ENCODE data around the gene HYKK.
"Not testable (repeated sequence)": the region's sequence is repeated elsewhere in the genome, so short reads cannot be mapped to it uniquely, and the experiment has no call there.

Gene HYKK

DNA sequence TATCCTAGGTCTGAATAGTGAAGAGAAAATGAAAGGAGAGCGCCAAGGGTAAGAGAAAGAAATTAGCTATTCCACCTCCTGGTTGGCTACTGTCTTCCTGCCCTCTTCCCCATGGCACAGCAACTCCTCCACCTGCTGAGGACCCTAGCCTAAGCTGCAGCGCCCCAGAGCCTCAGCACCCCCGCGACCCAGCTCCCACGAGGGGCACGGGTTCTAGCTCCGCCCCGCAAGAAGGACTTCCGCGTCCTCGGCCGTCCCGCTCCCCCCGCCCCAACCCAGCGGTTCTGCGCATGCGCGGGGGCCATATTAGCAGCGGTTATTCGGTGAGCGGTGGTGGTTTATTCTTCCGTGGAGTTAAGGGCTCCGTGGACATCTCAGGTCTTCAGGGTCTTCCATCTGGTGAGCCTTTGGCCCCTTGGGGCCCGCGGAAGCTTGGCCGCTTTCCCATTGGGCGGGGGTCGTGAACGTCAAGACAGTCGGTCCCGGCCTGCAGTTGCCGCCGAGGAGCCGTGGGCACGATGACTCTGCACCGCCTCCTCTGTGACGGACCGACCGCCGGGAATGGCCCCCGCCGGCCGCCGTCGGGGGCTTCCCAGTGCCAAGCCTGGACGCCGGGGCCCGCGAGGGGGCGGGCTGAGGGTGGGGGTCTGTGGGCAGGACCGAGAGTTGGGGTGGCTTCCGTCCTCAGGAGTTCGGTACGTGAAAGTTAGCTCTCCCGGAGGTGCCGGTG is 32.9 kb downstream of the HYKK start, which contains the start of gene PSMA4:
PSMA4 (plus strand) TSS at position 304 of the 730 bp plus-strand sequence. CDS start 1,484 bp downstream, outside the sequence.
- peak; percentile 96 for DNase-seq (ENCODE audit: low spot score)

DNA sequence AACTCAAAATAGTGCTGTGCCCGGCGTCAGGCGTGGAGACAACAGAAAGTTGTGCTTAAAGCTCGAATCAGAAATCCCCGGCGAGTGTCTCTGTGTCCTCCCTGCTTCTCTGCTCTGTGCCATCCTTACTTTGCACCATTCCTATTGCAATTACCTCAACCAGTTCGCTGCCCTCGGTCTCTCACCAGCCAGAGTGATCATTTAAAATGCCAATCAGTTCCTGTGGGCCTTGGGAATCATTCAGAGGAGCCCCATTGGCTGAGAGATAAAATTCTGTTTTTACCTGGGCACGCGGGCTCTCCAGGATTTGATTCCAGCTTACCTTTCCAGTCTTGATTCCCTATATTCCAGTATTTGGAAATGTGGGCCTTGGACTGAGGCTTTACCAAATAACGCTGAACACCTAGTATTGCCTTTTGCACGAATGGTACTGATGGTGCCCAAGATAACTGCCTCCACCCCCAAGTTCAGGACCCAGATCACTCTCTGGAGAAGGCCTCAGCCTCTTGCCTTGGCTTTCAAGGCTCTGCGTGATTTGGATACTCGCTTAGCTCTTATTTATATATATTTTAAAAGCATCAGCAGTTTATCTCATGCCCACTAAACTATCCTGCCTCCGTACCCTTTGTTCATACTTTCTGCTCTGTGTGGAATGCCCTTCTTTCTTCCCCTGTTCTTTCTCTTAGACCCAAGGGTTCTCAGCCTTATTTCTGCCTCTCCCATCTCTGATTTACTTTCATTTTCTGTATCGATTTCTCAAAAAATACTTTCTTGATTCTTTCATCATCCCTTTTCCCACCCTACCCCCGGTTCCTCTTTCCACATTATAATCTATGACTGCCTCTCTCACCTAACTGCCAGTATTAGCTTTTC is 33.7 kb downstream of the HYKK start:
- DNase-seq (ENCODE audit: low spot score): peak; percentile 13

DNA sequence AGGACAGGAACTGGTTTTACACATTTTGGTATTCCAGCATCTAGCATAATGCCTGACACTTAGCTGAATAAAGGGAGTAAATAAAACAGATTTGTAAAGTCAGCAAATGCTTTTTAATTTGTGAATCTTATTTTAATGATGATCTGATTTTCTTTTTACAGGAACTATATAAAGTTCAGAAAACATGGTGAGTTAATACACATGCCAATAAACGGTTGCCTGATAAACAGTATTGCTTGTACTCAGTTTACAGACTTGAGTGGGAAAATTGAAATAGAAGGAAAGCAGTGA is 34.3 kb downstream of the HYKK start:
- no peak for DNase-seq (ENCODE audit: low spot score)

DNA sequence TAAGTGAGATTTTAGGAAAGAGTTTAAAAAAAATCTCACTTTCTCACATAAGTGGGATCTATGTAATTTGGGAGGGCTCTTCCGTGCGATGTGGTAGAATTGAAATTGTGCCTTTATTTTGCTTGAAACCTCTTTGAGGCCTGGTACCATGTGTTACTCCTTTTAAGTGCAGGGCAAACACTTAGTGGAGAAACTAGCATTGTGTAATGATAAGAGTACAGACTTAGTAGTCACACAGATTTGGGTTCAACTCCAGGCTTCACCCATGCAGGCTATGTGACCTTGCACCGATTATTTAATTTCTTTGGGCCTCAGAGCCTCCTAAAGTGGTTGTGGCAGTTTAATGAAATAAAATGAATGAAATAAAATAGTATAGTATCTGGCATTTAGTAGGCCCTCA is 35.3 kb downstream of the HYKK start:
- DNase-seq (ENCODE audit: low spot score): no peak

DNA sequence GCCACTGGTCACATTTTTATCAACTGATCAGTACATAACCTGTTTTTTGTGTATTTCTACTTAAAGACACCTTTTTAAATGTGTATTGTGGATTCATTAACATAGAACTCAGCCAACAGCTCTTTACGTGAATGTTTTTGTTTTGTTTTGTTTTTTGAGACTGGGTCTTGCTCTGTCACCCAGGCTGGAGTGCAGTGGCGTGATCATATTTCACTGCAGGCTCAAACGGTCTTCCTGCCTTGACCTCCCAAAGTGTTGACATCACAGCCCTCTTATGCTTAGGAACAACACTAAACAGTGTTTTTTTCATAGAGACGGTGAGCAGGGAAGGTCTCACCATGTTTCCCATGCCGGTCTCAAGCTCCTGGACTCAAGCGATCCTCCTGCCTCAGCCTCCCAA is 42.8 kb downstream of the HYKK start:
- DNase-seq (ENCODE audit: low spot score): no peak

DNA sequence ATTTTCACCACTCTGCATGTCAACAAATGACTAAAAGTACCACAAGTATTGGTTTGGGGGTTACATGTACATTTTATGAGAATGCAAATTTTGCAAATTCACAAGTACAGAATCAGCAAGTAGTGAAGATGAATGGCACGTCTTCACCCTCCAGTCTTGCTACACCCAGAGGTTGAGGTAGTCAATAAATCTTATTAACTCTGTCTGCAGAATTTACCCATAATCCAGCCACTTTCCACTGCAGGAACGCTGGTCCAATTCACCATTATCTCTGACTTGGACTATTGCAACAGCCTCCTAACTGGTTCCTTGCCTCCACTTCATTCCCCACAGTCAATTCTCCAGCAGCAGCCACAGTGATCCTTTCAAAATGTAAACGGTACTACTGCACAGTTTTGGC is 43.4 kb downstream of the HYKK start:
- DNase-seq (ENCODE audit: low spot score): no peak

DNA sequence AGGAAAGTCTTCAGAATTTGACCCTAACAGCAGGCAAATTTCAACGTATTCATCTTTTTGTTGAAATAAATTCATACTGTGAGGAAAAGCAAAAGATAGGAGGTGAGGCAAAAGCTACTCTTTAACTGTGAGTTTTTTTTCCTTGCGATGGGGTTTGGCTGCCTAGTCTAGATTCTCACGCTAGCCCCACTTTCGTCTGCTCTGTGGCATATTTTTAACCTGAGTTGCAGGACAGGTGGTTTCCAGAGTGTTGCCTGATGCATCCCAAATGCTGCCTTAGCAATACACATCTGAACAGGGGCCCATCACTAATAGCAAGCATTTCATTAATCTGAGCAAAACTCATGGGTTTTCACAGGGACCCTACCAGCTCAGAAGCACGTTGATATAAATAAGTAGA is 44.5 kb downstream of the HYKK start:
- no peak for DNase-seq (ENCODE audit: low spot score)

DNA sequence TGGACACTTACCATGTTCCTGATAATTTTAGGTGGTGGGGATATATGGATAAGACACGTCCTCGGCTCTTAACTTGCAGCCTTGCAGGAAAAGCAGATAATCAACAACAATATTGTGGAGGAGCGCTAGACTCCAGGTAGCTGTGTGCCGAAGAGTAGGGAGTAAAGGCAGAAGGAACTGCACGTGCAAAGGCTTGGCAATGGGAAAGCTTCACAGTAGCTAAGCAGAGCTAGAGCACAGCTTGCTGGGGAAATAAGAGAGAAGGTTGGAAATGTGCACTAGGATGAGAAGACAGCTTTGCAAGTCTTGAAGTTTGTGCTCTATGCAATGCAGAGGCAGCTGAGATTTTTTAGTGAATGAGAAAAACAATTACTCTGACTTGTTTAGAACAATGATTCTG is 45.2 kb downstream of the HYKK start:
- DNase-seq (ENCODE audit: low spot score): no peak

DNA sequence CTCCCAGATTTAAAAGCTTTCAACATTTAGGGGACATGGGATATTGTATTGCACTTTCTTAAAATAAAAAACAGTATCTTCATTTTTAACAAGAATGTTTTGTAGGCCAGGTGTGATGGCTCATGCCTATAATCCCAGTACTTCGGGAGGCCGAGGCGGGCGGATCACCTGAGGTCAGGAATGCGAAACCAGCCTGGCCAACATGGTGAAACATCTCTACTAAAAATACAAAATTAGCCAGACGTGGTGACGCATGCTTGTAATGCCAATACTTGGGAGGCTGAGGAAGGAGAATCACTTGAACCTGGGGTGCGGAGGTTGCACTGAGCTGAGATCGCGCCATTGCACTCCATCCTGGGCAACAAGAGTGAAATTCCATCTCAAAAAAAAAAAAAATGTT is 52.8 kb downstream of the HYKK start:
- not testable (repeated sequence) for DNase-seq (ENCODE audit: low spot score)

DNA sequence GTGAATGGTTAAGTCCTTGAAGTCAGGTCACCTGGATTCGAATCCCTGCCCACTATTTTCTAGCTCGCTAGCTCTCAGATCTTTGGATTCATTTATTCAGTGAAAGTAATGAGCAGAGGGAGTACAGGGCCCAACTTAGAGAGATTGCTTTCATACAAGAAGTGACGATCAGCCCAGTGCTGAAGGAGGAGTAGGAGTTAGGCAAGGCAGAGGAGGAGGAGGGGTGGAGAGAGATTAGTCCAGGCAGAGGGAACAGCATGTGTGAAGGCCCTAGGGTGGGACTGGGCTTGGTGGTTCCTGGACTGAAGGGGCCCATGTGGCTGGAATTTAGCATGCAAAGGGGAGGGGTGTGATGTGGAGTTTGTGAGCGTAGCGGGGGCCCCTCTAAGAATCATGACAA is 54.1 kb downstream of the HYKK start:
- DNase-seq (ENCODE audit: low spot score): no peak

DNA sequence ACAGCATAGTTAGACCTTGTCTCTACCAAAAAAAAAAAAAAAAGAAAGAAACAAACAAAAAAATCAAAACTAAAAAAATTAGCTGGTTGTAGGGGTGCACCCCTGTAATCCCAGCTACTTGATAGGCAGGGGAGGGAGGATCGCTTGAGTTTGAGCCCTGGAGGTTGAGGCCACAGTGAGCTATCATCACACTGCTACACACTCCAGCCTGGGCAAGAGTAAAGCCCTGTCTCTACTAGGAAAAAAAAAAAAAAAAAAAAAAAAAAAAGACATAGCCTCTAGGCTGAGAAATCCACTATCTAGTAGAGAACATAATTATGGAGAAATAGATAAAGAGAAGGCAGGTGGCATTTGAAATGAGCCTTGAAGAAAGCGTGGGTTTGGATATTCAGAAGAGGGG is 55.7 kb downstream of the HYKK start:
- DNase-seq (ENCODE audit: low spot score): no peak

DNA sequence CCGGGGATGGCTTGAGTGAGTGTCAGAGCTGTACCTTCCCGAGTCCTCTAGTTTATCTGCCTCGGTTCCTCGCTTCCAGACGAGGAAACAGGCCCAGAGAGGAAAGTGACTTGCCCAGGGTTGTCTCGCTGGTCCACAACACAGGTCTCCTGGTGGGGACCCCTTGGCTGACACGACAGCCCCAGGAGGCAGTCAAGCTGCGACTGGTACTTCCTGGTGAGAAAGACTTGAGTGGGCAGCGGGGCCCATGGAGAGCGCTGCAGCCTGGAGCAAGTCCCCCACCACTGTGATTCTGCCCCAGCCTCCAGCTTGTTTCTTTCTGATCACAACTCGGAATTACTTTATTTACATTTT is 57.3 kb downstream of the HYKK start:
- DNase-seq (ENCODE audit: low spot score): no peak

DNA sequence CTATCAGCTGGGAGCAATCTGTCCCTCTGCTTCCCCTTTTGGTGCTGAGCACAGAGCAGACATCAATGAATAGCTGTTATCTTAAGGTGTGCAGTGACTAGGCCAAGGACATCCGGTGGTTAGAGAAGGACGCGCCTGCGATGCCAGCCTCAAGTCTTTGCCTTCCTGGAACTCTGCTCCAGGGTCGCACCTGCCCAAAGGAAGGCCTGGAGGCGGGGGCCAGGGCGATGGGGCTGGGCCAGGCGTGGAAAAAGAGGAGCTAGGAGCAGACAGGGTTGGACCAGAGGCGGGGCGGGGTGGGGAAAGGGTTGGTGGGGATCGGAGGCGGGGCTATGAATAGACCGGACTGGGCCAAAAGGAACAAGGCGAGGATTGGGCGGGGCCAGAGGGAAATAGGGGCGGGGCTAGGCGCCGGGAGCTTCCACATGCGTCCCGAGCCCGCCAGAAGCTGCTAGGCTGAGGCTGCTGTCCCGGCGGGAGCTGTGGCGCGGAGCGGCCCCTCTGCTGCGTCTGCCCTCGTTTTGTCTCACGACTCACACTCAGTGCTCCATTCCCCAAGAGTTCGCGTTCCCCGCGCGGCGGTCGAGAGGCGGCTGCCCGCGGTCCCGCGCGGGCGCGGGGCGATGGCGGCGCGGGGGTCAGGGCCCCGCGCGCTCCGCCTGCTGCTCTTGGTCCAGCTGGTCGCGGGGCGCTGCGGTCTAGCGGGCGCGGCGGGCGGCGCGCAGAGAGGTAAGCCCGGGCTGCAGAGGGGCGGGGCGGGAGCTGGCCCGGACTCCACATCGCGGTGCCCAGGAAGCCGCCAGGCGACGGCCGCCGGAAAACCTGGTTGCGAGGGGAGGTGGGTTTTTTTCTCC is 57.9 kb downstream of the HYKK start, which contains the start of gene CHRNA5:
CHRNA5 (plus strand) TSS at position 424 of the 854 bp plus-strand sequence; CDS start at position 624, 200 bp downstream.
- peak; percentile 82 for DNase-seq (ENCODE audit: low spot score)

DNA sequence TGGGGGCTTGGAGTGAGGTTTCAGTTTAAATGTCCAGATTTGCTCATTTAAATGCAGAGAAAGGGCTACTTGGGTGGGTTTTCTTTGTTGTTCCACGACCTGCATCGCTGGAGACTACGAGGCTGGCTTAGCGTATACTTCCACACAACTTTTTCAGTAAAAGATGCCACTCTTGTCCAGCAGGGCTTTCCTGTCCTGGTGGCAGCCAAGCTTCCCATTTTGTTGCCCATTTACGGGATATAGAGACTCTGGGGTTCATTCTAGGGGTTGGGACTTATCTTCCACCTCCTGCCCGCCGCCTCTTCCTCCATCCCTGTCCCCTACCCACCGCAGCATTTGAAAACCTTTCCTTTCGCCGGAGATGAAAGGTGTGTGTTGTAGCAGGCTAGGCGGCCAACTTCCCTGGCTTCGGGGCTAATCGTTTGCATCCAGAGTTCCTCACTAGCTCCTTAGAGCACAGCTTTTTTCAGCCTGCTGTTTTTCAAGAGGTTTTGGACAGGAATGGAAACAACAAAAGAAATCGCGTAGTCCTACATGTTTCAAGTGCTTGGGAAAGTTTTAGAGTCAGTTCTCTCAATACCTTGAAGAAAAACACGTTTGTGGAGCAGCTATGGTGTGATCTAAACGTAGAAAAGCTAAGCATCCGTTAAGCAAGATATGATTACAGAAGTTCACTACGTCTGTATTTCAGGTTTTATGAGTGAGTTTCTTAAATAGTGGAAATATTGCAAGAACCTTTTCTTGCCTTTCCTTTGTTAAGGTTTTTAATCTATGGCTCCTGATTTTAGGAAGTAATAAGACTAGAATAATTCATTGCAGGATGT is 58.8 kb downstream of the HYKK start:
- DNase-seq (ENCODE audit: low spot score): no peak

DNA sequence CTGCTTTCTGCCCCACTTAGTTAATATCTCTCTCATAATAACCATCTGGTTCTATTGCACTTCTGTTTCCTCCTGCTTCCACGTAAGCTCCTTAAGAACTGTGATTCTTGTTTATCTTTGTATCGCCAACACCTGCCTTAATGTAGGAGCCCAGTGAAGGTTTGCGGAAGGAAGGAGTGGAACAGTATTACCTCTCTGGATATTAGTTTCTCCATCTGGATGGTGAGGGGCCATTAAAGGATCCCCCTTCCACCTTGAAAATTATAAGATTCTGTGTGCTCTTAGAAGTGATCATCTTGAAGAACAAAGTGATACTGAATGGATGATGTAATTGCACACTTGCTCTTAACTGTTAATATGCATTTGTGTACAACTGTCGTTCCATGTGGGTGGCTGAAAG is 60.2 kb downstream of the HYKK start:
- no peak for DNase-seq (ENCODE audit: low spot score)

DNA sequence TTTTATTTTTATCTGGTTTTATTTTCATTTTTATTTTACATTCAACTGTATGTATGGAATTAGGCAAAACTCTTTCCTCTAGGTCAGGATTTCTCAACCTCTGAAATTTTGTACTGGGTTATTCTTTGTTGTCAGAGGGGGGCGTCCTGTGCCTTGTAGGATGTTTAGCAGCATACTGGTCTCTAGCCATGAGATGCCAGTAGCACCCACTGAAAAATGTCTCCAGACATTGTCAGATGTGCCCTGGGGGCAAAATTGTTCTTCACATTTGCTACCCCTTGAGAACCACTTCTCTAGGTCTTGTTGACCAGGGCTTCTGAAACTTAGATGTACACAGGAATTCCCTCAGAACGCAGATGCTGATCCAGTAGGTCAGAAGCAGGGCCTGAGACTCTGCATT is 63.3 kb downstream of the HYKK start:
- DNase-seq (ENCODE audit: low spot score): no peak

DNA sequence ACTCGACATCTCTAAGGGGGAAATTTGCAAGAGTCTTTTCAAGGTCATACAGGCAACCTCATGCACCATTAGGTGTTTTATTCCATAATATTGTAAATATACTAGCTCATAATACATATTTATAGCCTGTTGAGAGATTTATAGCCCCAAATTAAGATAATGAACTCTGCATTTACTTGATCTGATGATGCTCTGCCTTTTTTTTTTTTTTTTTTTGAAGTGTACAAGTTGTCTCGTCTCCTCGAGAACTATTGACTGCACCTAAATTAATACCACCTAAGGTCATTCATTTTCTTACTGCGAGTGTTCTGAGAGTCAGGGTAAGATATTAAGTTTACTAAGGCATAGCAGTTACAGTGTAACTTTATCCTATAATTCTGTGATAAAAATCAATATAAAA is 64.0 kb downstream of the HYKK start:
- no peak for DNase-seq (ENCODE audit: low spot score)

DNA sequence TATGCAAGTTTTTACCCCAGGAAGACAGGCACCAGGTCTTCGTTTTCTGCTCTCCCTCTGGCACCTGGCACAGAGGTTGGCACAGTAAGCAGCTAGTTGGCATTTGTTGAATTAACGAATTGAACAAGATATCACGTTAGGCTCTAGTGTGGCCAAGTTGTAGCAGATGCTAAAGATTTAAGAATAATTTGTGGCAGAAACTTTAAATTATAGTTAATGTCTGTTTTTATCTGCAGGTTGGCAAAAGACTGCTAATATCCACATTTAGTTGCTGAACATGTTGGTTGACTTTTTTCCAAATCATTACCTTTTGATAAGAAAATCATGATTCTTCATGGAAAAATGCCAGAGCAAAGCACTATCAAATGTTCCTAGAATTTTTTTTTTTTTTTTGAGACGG is 66.0 kb downstream of the HYKK start:
- no peak for DNase-seq (ENCODE audit: low spot score)

DNA sequence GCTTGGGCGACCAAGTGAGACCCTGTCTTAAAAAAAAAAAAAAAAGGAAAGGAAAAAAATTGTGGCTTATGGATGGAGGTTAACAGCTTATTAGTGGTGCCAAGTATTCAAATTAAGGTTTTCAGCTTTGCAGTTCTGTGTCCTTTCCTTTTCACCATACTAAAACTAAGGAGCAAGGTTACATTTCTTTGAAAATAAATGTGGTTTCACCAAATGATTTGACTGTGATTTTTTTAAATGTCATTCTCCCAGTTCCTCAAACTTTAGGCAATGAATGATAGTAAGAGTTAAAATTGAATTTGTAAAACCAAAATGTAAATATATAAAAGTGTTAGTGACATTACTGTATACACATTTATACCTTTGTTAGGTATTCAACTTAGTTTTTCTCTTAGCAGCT is 67.6 kb downstream of the HYKK start:
- no peak for DNase-seq (ENCODE audit: low spot score)

All from germinal center (tissue), 1 donor.